ENCODE measurements around the gene UBAC1. TPM values are rescaled to one million over a fixed set of nuclear protein-coding genes. Genes with fewer than 3 reads are reported as not detected.

Gene UBAC1
- total and polyA plus RNA-seq, 9 of the 15 experiments (the other 6 are each of a cell fraction or from before 2014, with no cell fraction given) = 94.0 to 399 (median 228) TPM

- TF ChIP-seq, protein P1, sequence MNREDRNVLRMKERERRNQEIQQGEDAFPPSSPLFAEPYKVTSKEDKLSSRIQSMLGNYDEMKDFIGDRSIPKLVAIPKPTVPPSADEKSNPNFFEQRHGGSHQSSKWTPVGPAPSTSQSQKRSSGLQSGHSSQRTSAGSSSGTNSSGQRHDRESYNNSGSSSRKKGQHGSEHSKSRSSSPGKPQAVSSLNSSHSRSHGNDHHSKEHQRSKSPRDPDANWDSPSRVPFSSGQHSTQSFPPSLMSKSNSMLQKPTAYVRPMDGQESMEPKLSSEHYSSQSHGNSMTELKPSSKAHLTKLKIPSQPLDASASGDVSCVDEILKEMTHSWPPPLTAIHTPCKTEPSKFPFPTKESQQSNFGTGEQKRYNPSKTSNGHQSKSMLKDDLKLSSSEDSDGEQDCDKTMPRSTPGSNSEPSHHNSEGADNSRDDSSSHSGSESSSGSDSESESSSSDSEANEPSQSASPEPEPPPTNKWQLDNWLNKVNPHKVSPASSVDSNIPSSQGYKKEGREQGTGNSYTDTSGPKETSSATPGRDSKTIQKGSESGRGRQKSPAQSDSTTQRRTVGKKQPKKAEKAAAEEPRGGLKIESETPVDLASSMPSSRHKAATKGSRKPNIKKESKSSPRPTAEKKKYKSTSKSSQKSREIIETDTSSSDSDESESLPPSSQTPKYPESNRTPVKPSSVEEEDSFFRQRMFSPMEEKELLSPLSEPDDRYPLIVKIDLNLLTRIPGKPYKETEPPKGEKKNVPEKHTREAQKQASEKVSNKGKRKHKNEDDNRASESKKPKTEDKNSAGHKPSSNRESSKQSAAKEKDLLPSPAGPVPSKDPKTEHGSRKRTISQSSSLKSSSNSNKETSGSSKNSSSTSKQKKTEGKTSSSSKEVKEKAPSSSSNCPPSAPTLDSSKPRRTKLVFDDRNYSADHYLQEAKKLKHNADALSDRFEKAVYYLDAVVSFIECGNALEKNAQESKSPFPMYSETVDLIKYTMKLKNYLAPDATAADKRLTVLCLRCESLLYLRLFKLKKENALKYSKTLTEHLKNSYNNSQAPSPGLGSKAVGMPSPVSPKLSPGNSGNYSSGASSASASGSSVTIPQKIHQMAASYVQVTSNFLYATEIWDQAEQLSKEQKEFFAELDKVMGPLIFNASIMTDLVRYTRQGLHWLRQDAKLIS (CRISPR knock-in tag; IDR thresholded peaks at IDR 0.05) = peak; percentile 95
- TF ChIP-seq ZNF431 (CRISPR knock-in tag; IDR thresholded peaks at IDR 0.05) (no peak; the same call in 1 of the 2 replicates), CREBBP (IDR thresholded peaks at IDR 0.05; ENCODE audit: low read depth, low read length) (no peak), TRIM28 (IDR thresholded peaks at IDR 0.05) (no peak), CBX2 (IDR thresholded peaks at IDR 0.05; ENCODE audit: insufficient read depth, low read length, poor library complexity, severe bottlenecking) (no peak), ZNF644 (tag; IDR thresholded peaks at IDR 0.05; ENCODE audit: low read depth) (peak; percentile 93), GTF2B (IDR thresholded peaks at IDR 0.05; ENCODE audit: extremely low read depth, insufficient read length) (no peak), ZNF75A (CRISPR knock-in tag; IDR thresholded peaks at IDR 0.05) (no peak), ZNF778 (CRISPR knock-in tag; IDR thresholded peaks at IDR 0.05) (no peak), ELF2 (CRISPR knock-in tag; IDR thresholded peaks at IDR 0.05) (no peak), MAZ (CRISPR knock-in tag; conservative IDR thresholded peaks at IDR 0.05 in 1 of 2, IDR thresholded peaks at IDR 0.05 in 1 of 2) (peak; percentile 46 to 94; a peak in 2 of 4 replicates), ZNF583 (CRISPR knock-in tag; IDR thresholded peaks at IDR 0.05) (peak; percentile 68; the same call in 1 of the 2 replicates), MAFG (tag; conservative IDR thresholded peaks at IDR 0.05) (no peak), ZBED1 (IDR thresholded peaks at IDR 0.05) (no peak), BRF2 (IDR thresholded peaks at IDR 0.05; ENCODE audit: borderline replicate concordance, insufficient read depth, insufficient read length) (no peak), DMBX1 (CRISPR knock-in tag; IDR thresholded peaks at IDR 0.05; ENCODE audit: borderline replicate concordance) (peak; percentile 90; the same call in 1 of the 2 replicates), TFAM (CRISPR knock-in tag; conservative IDR thresholded peaks at IDR 0.05) (no peak), RBBP5 (IDR thresholded peaks at IDR 0.05; ENCODE audit: borderline replicate concordance, insufficient read depth, low read length, poor library complexity, severe bottlenecking) (no peak), PCBP1 (IDR thresholded peaks at IDR 0.05; ENCODE audit: low read depth, low read length, poor library complexity, severe bottlenecking) (no peak)
- TF ChIP-seq, protein P2, sequence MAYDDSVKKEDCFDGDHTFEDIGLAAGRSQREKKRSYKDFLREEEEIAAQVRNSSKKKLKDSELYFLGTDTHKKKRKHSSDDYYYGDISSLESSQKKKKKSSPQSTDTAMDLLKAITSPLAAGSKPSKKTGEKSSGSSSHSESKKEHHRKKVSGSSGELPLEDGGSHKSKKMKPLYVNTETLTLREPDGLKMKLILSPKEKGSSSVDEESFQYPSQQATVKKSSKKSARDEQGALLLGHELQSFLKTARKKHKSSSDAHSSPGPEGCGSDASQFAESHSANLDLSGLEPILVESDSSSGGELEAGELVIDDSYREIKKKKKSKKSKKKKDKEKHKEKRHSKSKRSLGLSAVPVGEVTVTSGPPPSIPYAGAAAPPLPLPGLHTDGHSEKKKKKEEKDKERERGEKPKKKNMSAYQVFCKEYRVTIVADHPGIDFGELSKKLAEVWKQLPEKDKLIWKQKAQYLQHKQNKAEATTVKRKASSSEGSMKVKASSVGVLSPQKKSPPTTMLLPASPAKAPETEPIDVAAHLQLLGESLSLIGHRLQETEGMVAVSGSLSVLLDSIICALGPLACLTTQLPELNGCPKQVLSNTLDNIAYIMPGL (CRISPR knock-in tag; IDR thresholded peaks at IDR 0.05) = 0 out of 2 replicates have a peak, but pooled peaks have one; percentile 80
- TF ChIP-seq, protein P3, sequence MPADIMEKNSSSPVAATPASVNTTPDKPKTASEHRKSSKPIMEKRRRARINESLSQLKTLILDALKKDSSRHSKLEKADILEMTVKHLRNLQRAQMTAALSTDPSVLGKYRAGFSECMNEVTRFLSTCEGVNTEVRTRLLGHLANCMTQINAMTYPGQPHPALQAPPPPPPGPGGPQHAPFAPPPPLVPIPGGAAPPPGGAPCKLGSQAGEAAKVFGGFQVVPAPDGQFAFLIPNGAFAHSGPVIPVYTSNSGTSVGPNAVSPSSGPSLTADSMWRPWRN (IDR thresholded peaks at IDR 0.05; ENCODE audit: low read depth) = no peak
These were observed 10.7 kb upstream of the UBAC1 start (continued) for GRCh38 chr9:135971892-135972291.
